Measurements from ENCODE around the gene FAM216A.
A peak's percentile ranks its signal among the peaks of the same experiment; 100 is the strongest.
"Not testable (repeated sequence)": the region's sequence is repeated elsewhere in the genome, so short reads cannot be mapped to it uniquely, and the experiment has no call there.

Gene FAM216A, protein sequence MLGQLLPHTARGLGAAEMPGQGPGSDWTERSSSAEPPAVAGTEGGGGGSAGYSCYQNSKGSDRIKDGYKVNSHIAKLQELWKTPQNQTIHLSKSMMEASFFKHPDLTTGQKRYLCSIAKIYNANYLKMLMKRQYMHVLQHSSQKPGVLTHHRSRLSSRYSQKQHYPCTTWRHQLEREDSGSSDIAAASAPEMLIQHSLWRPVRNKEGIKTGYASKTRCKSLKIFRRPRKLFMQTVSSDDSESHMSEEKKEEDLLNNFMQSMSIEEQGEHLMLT

DNA sequence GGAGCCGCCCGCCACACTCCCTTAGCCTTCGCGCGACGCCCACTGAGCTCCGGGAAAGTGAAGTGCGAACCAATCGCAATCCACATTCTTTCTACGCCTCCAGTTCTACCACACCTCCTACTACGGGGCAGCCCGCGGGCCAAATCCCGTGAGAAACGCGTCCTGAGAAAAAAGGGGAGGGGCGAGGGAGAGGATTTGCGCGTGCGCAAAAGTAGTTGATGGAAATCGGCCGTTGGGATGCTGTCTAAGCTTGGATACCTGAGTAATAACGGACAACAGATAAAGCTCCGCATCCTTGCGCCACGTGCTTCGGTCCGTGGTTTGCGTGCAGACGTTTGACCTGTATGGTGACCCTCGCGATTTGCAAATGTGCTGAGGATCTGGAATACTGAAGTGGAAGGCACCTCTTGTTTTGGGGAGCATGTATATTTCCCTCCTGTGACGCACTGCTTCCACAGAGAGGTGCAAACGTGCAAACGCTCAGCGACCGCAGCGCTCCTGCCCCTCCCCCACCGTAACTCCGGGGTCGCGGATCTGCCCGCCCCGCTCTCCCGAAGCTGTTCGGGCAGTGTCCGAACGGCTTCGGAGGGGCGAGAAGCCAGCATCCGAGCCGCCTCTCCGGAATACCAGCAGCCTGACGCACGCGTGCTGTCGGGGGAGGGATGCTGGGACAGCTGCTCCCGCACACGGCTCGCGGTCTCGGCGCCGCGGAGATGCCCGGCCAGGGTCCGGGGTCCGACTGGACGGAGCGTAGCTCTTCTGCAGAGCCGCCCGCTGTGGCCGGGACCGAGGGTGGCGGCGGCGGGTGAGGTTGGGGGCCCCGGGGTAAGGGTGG is at the start of gene FAM216A, which contains the start of gene GPN3:
Gene FAM216A, plus strand, starts transcription at position 632 of the 835 bp plus-strand sequence. Its CDS starts 31 bp downstream, at position 663.
Gene GPN3, minus strand, starts transcription at position 44 of the 835 bp plus-strand sequence. CDS start 54 bp downstream, outside the sequence.
- DNase-seq (ENCODE audit: low spot score): peak; percentile 95
- TF ChIP-seq, protein P1, sequence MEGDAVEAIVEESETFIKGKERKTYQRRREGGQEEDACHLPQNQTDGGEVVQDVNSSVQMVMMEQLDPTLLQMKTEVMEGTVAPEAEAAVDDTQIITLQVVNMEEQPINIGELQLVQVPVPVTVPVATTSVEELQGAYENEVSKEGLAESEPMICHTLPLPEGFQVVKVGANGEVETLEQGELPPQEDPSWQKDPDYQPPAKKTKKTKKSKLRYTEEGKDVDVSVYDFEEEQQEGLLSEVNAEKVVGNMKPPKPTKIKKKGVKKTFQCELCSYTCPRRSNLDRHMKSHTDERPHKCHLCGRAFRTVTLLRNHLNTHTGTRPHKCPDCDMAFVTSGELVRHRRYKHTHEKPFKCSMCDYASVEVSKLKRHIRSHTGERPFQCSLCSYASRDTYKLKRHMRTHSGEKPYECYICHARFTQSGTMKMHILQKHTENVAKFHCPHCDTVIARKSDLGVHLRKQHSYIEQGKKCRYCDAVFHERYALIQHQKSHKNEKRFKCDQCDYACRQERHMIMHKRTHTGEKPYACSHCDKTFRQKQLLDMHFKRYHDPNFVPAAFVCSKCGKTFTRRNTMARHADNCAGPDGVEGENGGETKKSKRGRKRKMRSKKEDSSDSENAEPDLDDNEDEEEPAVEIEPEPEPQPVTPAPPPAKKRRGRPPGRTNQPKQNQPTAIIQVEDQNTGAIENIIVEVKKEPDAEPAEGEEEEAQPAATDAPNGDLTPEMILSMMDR (IDR thresholded peaks at IDR 0.05; ENCODE audit: extremely low read depth, missing control alignments): no peak

DNA sequence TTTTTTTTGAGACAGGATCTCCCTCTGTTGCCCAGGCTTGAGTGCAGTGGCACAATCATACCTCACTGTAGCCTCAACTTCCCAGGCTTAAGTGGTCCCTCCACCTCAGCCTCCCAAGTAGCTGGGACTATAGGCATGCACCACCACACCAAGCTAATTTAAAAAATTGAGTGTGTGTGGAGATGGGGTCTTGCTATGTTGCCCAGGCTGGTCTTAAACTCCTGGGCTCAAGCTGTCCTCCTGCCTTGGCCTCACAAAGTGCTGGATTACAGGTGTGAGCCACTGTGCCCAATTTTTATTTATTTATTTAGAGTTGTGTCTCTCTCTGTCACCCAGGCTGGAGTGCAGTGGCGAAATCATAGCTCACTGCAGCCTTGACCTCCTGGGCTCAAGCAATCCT is 48.0 kb upstream of the FAM216A start:
- DNase-seq (ENCODE audit: low spot score): not testable (repeated sequence)

DNA sequence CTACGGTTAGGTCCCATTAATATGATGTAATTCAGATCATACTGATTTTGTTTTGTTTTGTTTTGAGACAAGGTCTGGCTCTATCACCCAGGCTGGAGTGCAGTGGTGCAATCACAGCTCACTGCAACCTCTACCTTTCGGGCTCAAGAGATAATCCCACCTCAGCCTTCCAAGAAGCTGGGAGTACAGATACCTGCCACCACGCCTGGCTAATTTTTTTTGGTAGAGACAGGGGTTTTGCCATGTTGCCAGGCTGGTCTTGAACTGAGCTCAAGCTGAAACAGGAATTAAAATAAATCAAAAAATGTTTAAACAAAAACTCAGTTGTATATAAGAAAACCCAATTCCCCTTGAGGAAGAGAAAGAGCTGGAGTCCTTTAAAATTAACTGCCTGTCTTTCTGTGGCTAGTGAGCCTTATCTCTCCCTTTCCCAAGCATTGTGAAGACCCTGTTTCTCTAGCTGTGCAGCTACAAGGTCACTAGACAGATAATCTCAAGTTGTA is 47.4 kb upstream of the FAM216A start:
- DNase-seq (ENCODE audit: low spot score): no peak
- TF ChIP-seq, protein P1 (IDR thresholded peaks at IDR 0.05; ENCODE audit: extremely low read depth, missing control alignments): no peak

DNA sequence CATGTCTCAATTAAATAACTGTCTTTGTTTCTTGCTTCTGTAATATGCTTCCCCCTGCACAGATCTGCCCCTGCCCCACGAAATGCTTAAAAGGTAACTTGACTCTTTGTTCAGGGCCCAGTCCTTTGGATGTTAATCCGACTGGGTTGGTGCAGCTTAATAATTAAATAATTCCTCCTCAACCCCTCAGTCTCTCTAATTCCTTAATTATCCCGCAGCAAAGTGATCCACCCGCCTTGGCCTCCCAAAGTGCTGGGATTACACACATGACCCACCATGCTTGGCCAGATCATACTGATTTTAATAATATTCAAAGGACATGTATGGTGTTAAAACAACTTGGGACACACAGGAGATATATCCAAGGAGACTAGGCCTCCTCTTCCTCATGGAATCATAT is 46.9 kb upstream of the FAM216A start:
- TF ChIP-seq, protein P1 (IDR thresholded peaks at IDR 0.05; ENCODE audit: extremely low read depth, missing control alignments): no peak
- DNase-seq (ENCODE audit: low spot score): no peak

DNA sequence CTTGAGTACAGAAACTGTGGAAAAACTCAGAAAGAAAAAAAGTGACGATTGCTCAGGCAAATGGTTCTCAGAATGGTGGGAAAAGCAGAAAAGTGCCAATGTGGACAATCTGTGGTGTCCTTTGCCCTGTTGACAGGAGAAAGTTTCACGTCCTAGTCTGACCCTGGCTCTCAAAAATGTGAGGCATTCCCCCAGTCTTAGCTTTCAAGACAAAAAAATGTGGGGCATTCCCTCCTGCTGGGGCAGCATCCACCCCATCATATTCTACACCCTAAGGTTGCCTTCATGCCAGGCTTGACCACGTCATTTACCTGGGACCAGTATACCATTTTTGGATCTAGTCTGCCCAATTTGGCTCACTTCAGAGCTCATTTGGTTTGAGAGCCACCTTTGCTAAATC is 44.4 kb upstream of the FAM216A start:
- no peak for DNase-seq (ENCODE audit: low spot score)
- TF ChIP-seq, protein P1 (IDR thresholded peaks at IDR 0.05; ENCODE audit: extremely low read depth, missing control alignments): no peak

DNA sequence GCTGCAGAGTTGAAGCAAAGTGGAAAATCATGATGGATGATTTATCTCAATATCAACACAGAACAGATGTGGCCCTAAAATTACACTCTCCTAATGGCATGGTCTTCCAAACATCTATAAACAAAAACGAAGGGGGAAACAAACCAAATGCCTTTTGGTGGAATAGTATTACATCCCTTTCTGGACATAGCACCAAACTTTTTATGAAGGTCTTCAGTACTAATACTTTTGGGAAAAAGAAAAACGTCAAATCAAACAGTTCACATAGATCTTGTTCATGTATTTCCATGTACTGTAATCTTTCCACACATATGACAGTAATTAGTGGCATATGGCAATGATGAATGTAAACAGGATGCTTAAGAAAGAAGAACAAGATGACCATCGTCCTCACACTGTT is 42.2 kb upstream of the FAM216A start:
- TF ChIP-seq, protein P1 (IDR thresholded peaks at IDR 0.05; ENCODE audit: extremely low read depth, missing control alignments): no peak
- DNase-seq (ENCODE audit: low spot score): no peak

DNA sequence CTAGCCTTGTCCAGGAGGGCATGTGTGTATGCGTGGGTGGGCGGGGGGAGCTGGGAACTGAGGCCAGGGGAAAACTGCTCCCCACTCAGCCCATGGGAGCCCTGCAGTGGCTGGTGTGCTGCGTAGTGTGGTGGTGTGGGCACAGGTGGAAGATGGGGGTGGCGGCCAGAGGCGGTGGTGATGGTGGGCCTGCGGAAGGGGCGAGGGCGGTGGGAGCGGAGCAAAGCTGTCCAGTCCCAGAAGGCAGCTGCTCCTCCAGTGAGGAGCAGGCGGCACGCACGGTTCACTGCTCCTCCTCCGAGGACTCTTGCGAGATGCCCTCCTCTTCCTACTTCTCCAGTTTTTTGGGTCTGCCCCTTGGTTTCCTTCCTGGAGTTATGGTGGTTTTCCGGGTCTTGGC is 39.0 kb upstream of the FAM216A start:
- DNase-seq (ENCODE audit: low spot score): not testable (repeated sequence)

DNA sequence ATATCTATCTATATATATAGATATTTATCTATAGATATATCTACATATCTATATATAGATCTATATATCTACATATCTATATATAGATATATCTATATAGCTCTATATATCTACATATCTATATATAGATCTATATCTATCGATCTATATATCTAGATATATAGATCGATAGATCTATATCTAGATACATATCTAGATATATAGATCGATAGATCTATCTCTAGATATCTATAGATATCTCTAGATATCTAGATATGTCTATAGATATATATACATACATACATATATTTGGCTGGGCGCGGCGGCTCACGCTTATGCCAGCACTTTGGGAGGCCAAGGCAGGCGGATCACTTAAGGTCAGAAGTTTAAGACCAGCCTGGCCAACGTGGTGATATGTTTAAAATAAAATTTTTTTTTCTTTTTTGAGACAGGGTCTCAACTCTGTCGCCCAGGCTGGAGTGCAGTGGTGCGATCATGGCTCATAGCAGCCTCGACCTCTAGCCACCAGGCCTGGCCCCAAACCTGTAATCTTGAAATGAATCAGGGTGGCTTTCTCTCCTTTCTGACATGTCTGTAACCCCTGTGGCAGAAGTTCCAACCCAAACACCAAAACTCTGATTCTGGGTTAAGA is 36.6 kb upstream of the FAM216A start:
- DNase-seq (ENCODE audit: low spot score): no peak
- TF ChIP-seq, protein P1 (IDR thresholded peaks at IDR 0.05; ENCODE audit: extremely low read depth, missing control alignments): no peak

Data from GM20000 (cell line).